A673 (cell line): ENCODE data around the gene SYNPO. TPM values are rescaled to one million over a fixed set of nuclear protein-coding genes. Genes with fewer than 3 reads are reported as not detected.

Experiments used
- BruUV-seq: library from RNA; stranded (reverse); fragments of 400-500 nt; replicated peaks from 2 replicates; lab custom pipeline; 2021; lab: Mats Ljungman, UMichigan
- CTCF ChIA-PET: fragments of 300-600 bp; sonication (Branson Sonifier 250); formaldehyde crosslinking; loops from one replicate; lab custom pipeline; 2022; ENCODE audit warnings: antibody characterized with exemption; lab: Charles Lee
- POLR2A ChIA-PET: fragments of 300-600 bp; sonication (Branson Sonifier 250); formaldehyde crosslinking; loops from one replicate; lab custom pipeline; 2022; ENCODE audit warnings: antibody characterized with exemption; ENCODE audit not compliant: low non-redundant PET; lab: Charles Lee
- DNase-seq: peaks from one replicate; pipeline ENCODE4 v3.0.0-alpha.2; 2015; ENCODE audit warnings: low spot score
- H3K27ac ChIP-seq: fragments of 200-600 bp; sonication (generic); 2 replicates; pipeline ENCODE4 v1.5.1; 2016; ENCODE audit warnings: mixed run types, low read depth, mild to moderate bottlenecking, mixed read lengths, antibody characterized with exemption, low read length; ENCODE audit not compliant: poor library complexity, severe bottlenecking
- H3K27me3 ChIP-seq: fragments of 200-600 bp; sonication (generic); replicated peaks from 2 replicates; pipeline ENCODE4 v1.6.1; 2017; ENCODE audit warnings: mixed run types, low read depth, mild to moderate bottlenecking, mixed read lengths, antibody characterized with exemption, low read length; ENCODE audit not compliant: insufficient read depth, poor library complexity
- H3K36me3 ChIP-seq: fragments of 200-600 bp; sonication (generic); 2 replicates; pipeline ENCODE4 v1.6.1; 2016; ENCODE audit warnings: mixed run types, mild to moderate bottlenecking, mixed read lengths, antibody characterized with exemption, low read length; ENCODE audit not compliant: insufficient read depth, poor library complexity, severe bottlenecking
- H3K4me1 ChIP-seq: fragments of 200-600 bp; sonication (generic); 2 replicates; pipeline ENCODE4 v1.6.1; 2017; ENCODE audit warnings: mixed run types, mild to moderate bottlenecking, mixed read lengths, antibody characterized with exemption, low read length; ENCODE audit not compliant: insufficient read depth, poor library complexity, severe bottlenecking
- H3K4me3 ChIP-seq: fragments of 200-600 bp; sonication (generic); 2 replicates; pipeline ENCODE4 v1.5.1; 2016; ENCODE audit warnings: low read depth, mixed run types, mild to moderate bottlenecking, mixed read lengths, low read length; ENCODE audit not compliant: poor library complexity, severe bottlenecking
- H3K9me3 ChIP-seq: fragments of 200-600 bp; sonication (generic); 2 replicates; pipeline ENCODE4 v1.6.1; 2016; ENCODE audit warnings: mixed run types, low read depth, mild to moderate bottlenecking, mixed read lengths, antibody characterized with exemption, low read length; ENCODE audit not compliant: poor library complexity, severe bottlenecking
- CTCF ChIP-seq: fragments of 300-800, 200-600 bp; sonication (generic); conservative IDR thresholded peaks from 2 replicates; pipeline ENCODE4 v1.5.1; 2017; ENCODE audit warnings: low read depth, mild to moderate bottlenecking, antibody characterized with exemption, low read length, moderate library complexity, mixed read lengths
- EZH2 ChIP-seq: fragments of 200-600 bp; sonication (generic); IDR thresholded peaks from 2 replicates; pipeline ENCODE4 v1.6.1; 2017; ENCODE audit warnings: borderline replicate concordance, low read depth, mild to moderate bottlenecking, mixed read lengths, antibody characterized with exemption, low read length; ENCODE audit not compliant: poor library complexity, severe bottlenecking
- intact Hi-C: fragments of 100-400 bp; cut with micrococcal nuclease; formaldehyde crosslinking; loops from one replicate; pipeline ENCODE4 v1.10.0; 2022; ENCODE audit not compliant: unreplicated experiment
- total RNA-seq: library from RNA; stranded (reverse); gene quantifications from 2 replicates; pipeline ENCODE4 v1.2.3, GENCODE V29; 2021

SYNPO gene
- total RNA-seq, 1 experiment from 2014 or later, result 7.6 TPM

GRCh38 chr5:150644514-150644913 lies 4.1 kb downstream of the SYNPO start:
- H3K4me1 ChIP-seq, result peaks cover 46% of the 10 kb centered on the region
- no TSS peak for BruUV-seq
- POLR2A ChIA-PET, result no interaction called here
- no peak overlapping the region for H3K4me3 ChIP-seq
- CTCF ChIA-PET, result no interaction called here
- intact Hi-C loops, result no loop called here
- DNase-seq, result no peak
- H3K9me3 ChIP-seq, result no peaks in the 10 kb centered on the region
- H3K36me3 ChIP-seq, result no peaks in the 10 kb centered on the region
- no peaks in the 10 kb centered on the region for H3K27me3 ChIP-seq
- TF ChIP-seq CTCF (no peak), EZH2 (no peak)
- H3K27ac ChIP-seq, result no peak overlapping the region

GRCh38 chr5:150645070-150645700 lies 4.7 kb downstream of the SYNPO start:
- TF ChIP-seq EZH2 (no peak), CTCF (no peak)
- BruUV-seq, result no TSS peak
- H3K27ac ChIP-seq, result no peak overlapping the region

GRCh38 chr5:150647275-150648251 lies 7.1 kb downstream of the SYNPO start:
- peaks cover 35% of the 10 kb centered on the region for H3K4me1 ChIP-seq
- H3K4me3 ChIP-seq, result no peak overlapping the region
- H3K36me3 ChIP-seq, result no peaks in the 10 kb centered on the region
- BruUV-seq, result no TSS peak
- TF ChIP-seq EZH2 (no peak), CTCF (no peak)
- no peaks in the 10 kb centered on the region for H3K27me3 ChIP-seq
- H3K9me3 ChIP-seq, result no peaks in the 10 kb centered on the region
- no peak overlapping the region for H3K27ac ChIP-seq
- POLR2A ChIA-PET, result no interaction called here
- intact Hi-C loops, result no loop called here
- CTCF ChIA-PET, result no interaction called here
- DNase-seq, result no peak

More at GRCh38 chr5:150645070-150645700, 4.7 kb downstream of the SYNPO start:
- Histone ChIP-seq H3K27me3 (no peaks in the 10 kb centered on the region), H3K9me3 (no peaks in the 10 kb centered on the region), H3K4me1 (peaks cover 42% of the 10 kb centered on the region), H3K4me3 (no peak overlapping the region), H3K36me3 (no peaks in the 10 kb centered on the region)
- intact Hi-C loops, result no loop called here
- ChIA-PET POLR2A (no interaction called here), CTCF (no interaction called here)
- DNase-seq, result peak; percentile 54
